Ishikawa (cell line): ENCODE data around the gene NKAIN2.

Experiments
- CEBPB ChIP-seq: IDR thresholded peaks from 2 replicates; pipeline ENCODE4 v1.6.1; 2012
- CREB1 ChIP-seq: IDR thresholded peaks from 2 replicates; pipeline ENCODE4 v1.6.1; 2012; ENCODE audit warnings: low read depth
- EGR1 ChIP-seq: IDR thresholded peaks from 2 replicates; pipeline ENCODE4 v1.6.1; 2012
- EP300 ChIP-seq: IDR thresholded peaks from 2 replicates; pipeline ENCODE4 v1.6.1; 2012; ENCODE audit warnings: borderline replicate concordance
- FOXM1 ChIP-seq: IDR thresholded peaks from 2 replicates; pipeline ENCODE4 v1.6.1; 2012; ENCODE audit warnings: low read depth, borderline replicate concordance
- NFIC ChIP-seq: IDR thresholded peaks from 2 replicates; pipeline ENCODE4 v1.6.1; 2012
- RAD21 ChIP-seq: IDR thresholded peaks from 2 replicates; pipeline ENCODE4 v1.6.1; 2012; ENCODE audit warnings: low read depth
- TAF1 ChIP-seq: IDR thresholded peaks from 2 replicates; pipeline ENCODE4 v1.6.1; 2012; ENCODE audit warnings: low read depth, mild to moderate bottlenecking
- TCF12 ChIP-seq: IDR thresholded peaks from 2 replicates; pipeline ENCODE4 v1.6.1; 2012; ENCODE audit warnings: low read depth
- TEAD4 ChIP-seq: IDR thresholded peaks from 2 replicates; pipeline ENCODE4 v1.6.1; 2012
- YY1 ChIP-seq: IDR thresholded peaks from 2 replicates; pipeline ENCODE4 v1.6.1; 2012; ENCODE audit warnings: low read depth
- ZBTB7A ChIP-seq: IDR thresholded peaks from 2 replicates; pipeline ENCODE4 v1.6.1; 2012; ENCODE audit warnings: low read depth
- TF ChIP-seq, protein P1 (sequence below): IDR thresholded peaks from 2 replicates; pipeline ENCODE4 v1.6.1; 2012; ENCODE audit warnings: low read depth, mild to moderate bottlenecking
- TF ChIP-seq, protein P2 (sequence below): IDR thresholded peaks from 2 replicates; pipeline ENCODE4 v1.6.1; 2012
- TF ChIP-seq, protein P3 (sequence below): IDR thresholded peaks from 2 replicates; pipeline ENCODE4 v1.6.1; 2012

NKAIN2 gene

DNA sequence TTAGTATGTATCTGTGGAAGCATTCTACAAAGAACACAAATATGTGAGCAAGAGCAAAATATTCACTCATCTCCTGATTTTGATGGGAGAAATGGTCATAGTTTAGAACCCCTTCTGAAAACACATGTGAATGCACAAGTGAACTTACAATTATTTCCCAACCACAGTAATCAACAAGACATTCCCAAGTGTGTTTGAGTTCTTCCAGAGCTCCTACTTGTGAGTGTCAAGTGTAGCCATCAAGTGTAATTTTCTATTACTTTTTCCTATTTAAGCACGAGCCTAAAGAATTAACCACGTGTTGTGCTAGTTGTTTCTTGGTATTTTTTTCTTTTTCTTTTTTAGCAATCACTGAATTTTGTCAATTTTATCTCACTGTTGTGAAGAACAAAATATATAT, 402.3 kb downstream of the NKAIN2 start:
- TF ChIP-seq TCF12 = no peak
- TF ChIP-seq TAF1 = no peak

DNA sequence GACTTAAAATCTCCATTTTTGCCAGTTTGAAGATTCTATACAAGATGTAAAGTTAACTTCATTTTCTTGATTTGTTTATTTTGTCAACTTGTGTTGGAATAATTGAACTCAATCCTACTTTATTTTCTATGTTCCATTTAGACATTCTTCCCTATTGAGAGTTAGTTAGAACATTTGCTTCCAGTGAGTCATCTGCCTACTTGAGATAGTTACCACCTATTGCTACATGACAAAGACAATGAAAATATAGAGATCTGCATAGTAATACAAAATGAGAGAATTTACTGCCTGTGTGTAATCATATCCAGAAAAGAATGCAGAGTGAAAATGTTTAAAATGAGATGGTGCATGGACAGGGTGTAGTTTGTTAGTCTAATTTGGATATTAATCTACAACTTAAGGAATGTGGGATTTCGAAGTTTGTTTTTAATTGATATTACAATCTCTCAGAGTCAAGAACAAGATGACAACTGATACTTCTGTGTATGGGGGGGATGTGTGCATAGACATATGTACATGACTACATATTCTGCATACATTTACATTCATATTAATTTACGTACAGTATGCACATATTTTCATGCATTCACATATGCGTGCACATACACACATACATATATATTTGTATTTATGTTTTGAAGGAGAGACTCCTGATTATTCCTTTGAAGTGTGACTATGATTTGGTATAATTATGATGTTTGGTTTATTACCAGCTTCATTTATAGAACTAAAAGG, 420.1 kb downstream of the NKAIN2 start:
- TF ChIP-seq, protein P1, sequence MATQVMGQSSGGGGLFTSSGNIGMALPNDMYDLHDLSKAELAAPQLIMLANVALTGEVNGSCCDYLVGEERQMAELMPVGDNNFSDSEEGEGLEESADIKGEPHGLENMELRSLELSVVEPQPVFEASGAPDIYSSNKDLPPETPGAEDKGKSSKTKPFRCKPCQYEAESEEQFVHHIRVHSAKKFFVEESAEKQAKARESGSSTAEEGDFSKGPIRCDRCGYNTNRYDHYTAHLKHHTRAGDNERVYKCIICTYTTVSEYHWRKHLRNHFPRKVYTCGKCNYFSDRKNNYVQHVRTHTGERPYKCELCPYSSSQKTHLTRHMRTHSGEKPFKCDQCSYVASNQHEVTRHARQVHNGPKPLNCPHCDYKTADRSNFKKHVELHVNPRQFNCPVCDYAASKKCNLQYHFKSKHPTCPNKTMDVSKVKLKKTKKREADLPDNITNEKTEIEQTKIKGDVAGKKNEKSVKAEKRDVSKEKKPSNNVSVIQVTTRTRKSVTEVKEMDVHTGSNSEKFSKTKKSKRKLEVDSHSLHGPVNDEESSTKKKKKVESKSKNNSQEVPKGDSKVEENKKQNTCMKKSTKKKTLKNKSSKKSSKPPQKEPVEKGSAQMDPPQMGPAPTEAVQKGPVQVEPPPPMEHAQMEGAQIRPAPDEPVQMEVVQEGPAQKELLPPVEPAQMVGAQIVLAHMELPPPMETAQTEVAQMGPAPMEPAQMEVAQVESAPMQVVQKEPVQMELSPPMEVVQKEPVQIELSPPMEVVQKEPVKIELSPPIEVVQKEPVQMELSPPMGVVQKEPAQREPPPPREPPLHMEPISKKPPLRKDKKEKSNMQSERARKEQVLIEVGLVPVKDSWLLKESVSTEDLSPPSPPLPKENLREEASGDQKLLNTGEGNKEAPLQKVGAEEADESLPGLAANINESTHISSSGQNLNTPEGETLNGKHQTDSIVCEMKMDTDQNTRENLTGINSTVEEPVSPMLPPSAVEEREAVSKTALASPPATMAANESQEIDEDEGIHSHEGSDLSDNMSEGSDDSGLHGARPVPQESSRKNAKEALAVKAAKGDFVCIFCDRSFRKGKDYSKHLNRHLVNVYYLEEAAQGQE = no peak
- TF ChIP-seq RAD21 (no peak), FOXM1 (no peak), TCF12 (no peak), NFIC (no peak), TEAD4 (no peak), EP300 (no peak), YY1 (no peak), EGR1 (no peak), CREB1 (no peak), CEBPB (no peak), ZBTB7A (no peak), TAF1 (no peak)
- TF ChIP-seq, protein P2, sequence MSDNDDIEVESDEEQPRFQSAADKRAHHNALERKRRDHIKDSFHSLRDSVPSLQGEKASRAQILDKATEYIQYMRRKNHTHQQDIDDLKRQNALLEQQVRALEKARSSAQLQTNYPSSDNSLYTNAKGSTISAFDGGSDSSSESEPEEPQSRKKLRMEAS = no peak
- TF ChIP-seq, protein P3, sequence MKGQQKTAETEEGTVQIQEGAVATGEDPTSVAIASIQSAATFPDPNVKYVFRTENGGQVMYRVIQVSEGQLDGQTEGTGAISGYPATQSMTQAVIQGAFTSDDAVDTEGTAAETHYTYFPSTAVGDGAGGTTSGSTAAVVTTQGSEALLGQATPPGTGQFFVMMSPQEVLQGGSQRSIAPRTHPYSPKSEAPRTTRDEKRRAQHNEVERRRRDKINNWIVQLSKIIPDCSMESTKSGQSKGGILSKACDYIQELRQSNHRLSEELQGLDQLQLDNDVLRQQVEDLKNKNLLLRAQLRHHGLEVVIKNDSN = no peak

DNA sequence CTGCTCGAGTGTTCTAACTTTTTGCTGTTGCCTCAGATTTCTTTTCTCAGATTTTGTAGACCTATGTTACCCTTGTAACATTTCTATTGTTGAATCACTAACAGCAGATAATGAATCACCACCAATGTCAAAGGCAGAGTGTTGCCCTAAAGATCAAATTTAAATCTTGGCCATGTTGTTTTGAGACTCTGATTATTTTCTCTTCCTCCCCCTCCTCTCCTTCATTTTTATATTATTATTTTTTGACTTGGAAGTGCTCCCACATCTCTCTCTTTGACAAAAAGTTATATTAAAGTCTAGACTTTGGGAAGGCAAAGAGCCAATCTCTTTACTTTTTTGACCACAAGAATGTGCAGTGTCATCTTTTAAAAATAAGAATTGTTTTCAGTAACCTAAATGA, 422.7 kb downstream of the NKAIN2 start:
- TF ChIP-seq TCF12 = no peak
- TF ChIP-seq RAD21 = no peak
- TF ChIP-seq, protein P3 = no peak
- TF ChIP-seq, protein P1 = no peak
- TF ChIP-seq YY1 = no peak
- no peak for TF ChIP-seq EP300
- TF ChIP-seq CEBPB = no peak
- TF ChIP-seq NFIC = no peak
- no peak for TF ChIP-seq EGR1
- TF ChIP-seq CREB1 = no peak
- TF ChIP-seq ZBTB7A = no peak
- TF ChIP-seq TEAD4 = no peak
- TF ChIP-seq, protein P2 = no peak
- TF ChIP-seq TAF1 = no peak

DNA sequence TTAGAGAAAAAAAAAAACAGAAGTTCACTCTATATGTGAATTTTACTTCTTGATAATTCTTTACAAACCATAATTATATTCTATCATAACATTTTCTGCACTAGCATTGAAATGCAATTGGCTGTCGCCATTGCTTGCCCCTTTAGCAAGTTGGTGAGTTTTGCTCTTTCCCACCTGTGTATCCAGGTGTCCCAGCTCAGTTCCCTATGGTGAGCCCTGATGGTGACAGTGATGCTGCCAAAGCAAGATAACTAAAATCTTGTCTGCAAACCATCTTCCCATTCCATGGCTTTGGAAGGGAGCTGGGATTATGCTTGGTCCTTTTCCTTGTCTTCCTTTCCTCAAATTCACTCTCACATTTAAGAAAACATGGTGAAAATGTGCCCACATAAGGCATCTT, 429.6 kb downstream of the NKAIN2 start:
- TF ChIP-seq EP300 (no peak), EGR1 (no peak), ZBTB7A (no peak), RAD21 (no peak), TEAD4 (no peak), CREB1 (no peak), TAF1 (no peak), YY1 (no peak), FOXM1 (no peak), TCF12 (no peak), CEBPB (no peak), NFIC (no peak)
- TF ChIP-seq, protein P3 = no peak
- TF ChIP-seq, protein P1 = no peak
- TF ChIP-seq, protein P2 = no peak
